Panc1 (cell line): ENCODE measurements around the gene OAS1. TPM values are rescaled to one million over a fixed set of nuclear protein-coding genes. Genes with fewer than 3 reads are reported as not detected.

Source experiments
- ATAC-seq: fragments of 200-7000 bp; cut with Tn5 transposase; 2 replicates; pipeline ENCODE4 v1.9.1; 2020; ENCODE audit warnings: mild to moderate bottlenecking, moderate library complexity
- BruUV-seq: library from RNA; stranded (reverse); fragments of 400-500 nt; replicated peaks from 2 replicates; lab custom pipeline; 2021; lab: Mats Ljungman, UMichigan
- CTCF ChIA-PET: fragments of 300-600 bp; sonication (Branson Sonifier 250); formaldehyde crosslinking; loops from one replicate; lab custom pipeline; 2022; ENCODE audit warnings: antibody characterized with exemption; lab: Charles Lee
- POLR2A ChIA-PET: fragments of 300-600 bp; sonication (Branson Sonifier 250); formaldehyde crosslinking; loops from one replicate; lab custom pipeline; 2022; ENCODE audit warnings: antibody characterized with exemption; lab: Charles Lee
- DNase-seq: peaks from one replicate; pipeline ENCODE4 v3.0.0-alpha.2; 2010; ENCODE audit warnings: low read depth, low spot score
- H3K27ac ChIP-seq: 2 replicates; pipeline ENCODE4 v1.5.1; 2011; ENCODE audit warnings: mild to moderate bottlenecking, low read length, inconsistent platforms
- H3K27me3 ChIP-seq: fragments of 200-500 bp; sonication (Bioruptor generic); 2 replicates; pipeline ENCODE4 v1.6.0; 2014; ENCODE audit warnings: low read length, inconsistent platforms; ENCODE audit not compliant: control insufficient read depth, insufficient read depth
- H3K36me3 ChIP-seq: fragments of 200-500 bp; sonication (Bioruptor generic); 2 replicates; pipeline ENCODE4 v1.5.1; 2014; ENCODE audit warnings: inconsistent platforms, mild to moderate bottlenecking, low read length, moderate library complexity; ENCODE audit not compliant: control insufficient read depth, insufficient read depth
- H3K4me1 ChIP-seq: 2 replicates; pipeline ENCODE4 v1.5.1; 2011; ENCODE audit warnings: inconsistent platforms, mild to moderate bottlenecking, low read length, moderate library complexity; ENCODE audit not compliant: control insufficient read depth, insufficient read depth
- H3K4me3 ChIP-seq, 2 experiments: 2 replicates each; pipeline ENCODE4 v1.5.1; 2011 to 2012; ENCODE audit warnings: low read depth in 2 of 2, low read length in 2 of 2, mild to moderate bottlenecking in 2 of 2, inconsistent platforms in 1 of 2, moderate library complexity in 1 of 2
- H3K9me3 ChIP-seq: fragments of 200-500 bp; sonication (Bioruptor generic); 2 replicates; pipeline ENCODE4 v1.5.1; 2014; ENCODE audit warnings: low read depth, mild to moderate bottlenecking, inconsistent platforms, low read length, moderate library complexity; ENCODE audit not compliant: control insufficient read depth, insufficient read depth
- CTCF ChIP-seq: fragments of 450-650 bp; IDR thresholded peaks from 2 replicates; pipeline ENCODE4 v1.5.1; 2017; ENCODE audit warnings: mild to moderate bottlenecking
- POLR2AphosphoS5 ChIP-seq: IDR thresholded peaks from 2 replicates; pipeline ENCODE4 v1.6.1; 2012; ENCODE audit warnings: mild to moderate bottlenecking, low read depth, low read length, moderate library complexity
- SIN3A ChIP-seq: IDR thresholded peaks from 2 replicates; pipeline ENCODE4 v1.6.1; 2012; ENCODE audit warnings: low read depth, mild to moderate bottlenecking, low read length, moderate library complexity, borderline replicate concordance; ENCODE audit not compliant: insufficient read depth
- TCF7L2 ChIP-seq: IDR thresholded peaks from 2 replicates; pipeline ENCODE4 v1.6.1; 2011; ENCODE audit warnings: mild to moderate bottlenecking, low read depth, low read length, inconsistent platforms
- in situ Hi-C: cut with HindIII; loops from 2 replicates; pipeline ENCODE4 v1.10.0; 2016; ENCODE audit warnings: low sequenced_read_pairs, low pct_unique_long_range_greater_than_20kb
- intact Hi-C: fragments of 100-400 bp; cut with micrococcal nuclease; formaldehyde crosslinking; loops from one replicate; pipeline ENCODE4 v1.10.0; 2022; ENCODE audit not compliant: unreplicated experiment
- total RNA-seq: library from RNA; stranded (reverse); gene quantifications from one replicate; pipeline ENCODE4 v1.2.1, GENCODE V29; 2021; ENCODE audit not compliant: unreplicated experiment
- TF ChIP-seq, protein P1 (sequence below), 2 experiments: IDR thresholded peaks; 2 replicates each; pipeline ENCODE4 v1.6.1; 2011 to 2012; ENCODE audit warnings: low read depth in 2 of 2, control low read depth in 1 of 2, low read length in 1 of 2, mild to moderate bottlenecking in 1 of 2, moderate library complexity in 1 of 2; ENCODE audit not compliant: insufficient read depth in 1 of 2

The OAS1 gene
- total RNA-seq, 1 experiment from 2014 or later, result 4.5 TPM

GRCh38 chr12:112929715-112930114 lies 23.0 kb downstream of the OAS1 start:
- H3K4me3 ChIP-seq, result no peak overlapping the region
- H3K9me3 ChIP-seq, result no peaks in the 10 kb centered on the region
- H3K4me1 ChIP-seq, result 0 out of 2 replicates have a peak, but pooled peaks cover 4% of the 10 kb centered on the region
- in situ Hi-C loops, result no loop called here
- no peaks in the 10 kb centered on the region; the same call in 1 of the 2 replicates for H3K27me3 ChIP-seq
- DNase-seq (no peak), ATAC-seq (no peak)
- CTCF ChIA-PET, result no interaction called here
- H3K36me3 ChIP-seq, result no peaks in the 10 kb centered on the region
- H3K27ac ChIP-seq, result no peak overlapping the region
- no TSS peak for BruUV-seq
- TF ChIP-seq CTCF, result no peak
- no peak for TF ChIP-seq TCF7L2
- no peak for TF ChIP-seq POLR2AphosphoS5
- TF ChIP-seq, protein P1, sequence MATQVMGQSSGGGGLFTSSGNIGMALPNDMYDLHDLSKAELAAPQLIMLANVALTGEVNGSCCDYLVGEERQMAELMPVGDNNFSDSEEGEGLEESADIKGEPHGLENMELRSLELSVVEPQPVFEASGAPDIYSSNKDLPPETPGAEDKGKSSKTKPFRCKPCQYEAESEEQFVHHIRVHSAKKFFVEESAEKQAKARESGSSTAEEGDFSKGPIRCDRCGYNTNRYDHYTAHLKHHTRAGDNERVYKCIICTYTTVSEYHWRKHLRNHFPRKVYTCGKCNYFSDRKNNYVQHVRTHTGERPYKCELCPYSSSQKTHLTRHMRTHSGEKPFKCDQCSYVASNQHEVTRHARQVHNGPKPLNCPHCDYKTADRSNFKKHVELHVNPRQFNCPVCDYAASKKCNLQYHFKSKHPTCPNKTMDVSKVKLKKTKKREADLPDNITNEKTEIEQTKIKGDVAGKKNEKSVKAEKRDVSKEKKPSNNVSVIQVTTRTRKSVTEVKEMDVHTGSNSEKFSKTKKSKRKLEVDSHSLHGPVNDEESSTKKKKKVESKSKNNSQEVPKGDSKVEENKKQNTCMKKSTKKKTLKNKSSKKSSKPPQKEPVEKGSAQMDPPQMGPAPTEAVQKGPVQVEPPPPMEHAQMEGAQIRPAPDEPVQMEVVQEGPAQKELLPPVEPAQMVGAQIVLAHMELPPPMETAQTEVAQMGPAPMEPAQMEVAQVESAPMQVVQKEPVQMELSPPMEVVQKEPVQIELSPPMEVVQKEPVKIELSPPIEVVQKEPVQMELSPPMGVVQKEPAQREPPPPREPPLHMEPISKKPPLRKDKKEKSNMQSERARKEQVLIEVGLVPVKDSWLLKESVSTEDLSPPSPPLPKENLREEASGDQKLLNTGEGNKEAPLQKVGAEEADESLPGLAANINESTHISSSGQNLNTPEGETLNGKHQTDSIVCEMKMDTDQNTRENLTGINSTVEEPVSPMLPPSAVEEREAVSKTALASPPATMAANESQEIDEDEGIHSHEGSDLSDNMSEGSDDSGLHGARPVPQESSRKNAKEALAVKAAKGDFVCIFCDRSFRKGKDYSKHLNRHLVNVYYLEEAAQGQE (IDR thresholded peaks at IDR 0.05; ENCODE audit: insufficient read depth in 1 of 2, low read depth in 2 of 2, low read length in 1 of 2), result no peak
- TF ChIP-seq SIN3A, result no peak
- POLR2A ChIA-PET, result no interaction called here
- intact Hi-C loops, result no loop called here

DNA sequence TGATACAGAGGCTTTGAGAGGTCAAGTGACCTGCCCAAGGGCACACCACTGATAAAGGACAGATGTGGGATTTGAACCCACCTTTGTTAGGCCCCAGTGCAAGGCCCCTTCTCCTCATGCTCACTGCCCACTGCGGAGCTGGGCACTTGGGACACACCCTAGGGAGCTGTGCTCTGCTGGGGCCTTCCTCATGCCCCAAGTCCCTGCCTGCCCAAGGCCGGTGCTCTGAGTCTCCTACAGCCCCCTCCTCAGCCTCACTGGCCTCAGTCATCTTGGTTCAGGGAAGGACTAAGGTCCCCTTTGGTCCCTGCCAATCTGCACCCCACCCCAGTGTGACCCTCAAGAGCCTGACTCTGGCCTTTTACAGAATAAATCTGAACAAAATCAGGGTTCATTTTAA lies 23.6 kb downstream of the OAS1 start:
- no peaks in the 10 kb centered on the region for H3K9me3 ChIP-seq
- ChIA-PET CTCF (no interaction called here), POLR2A (no interaction called here)
- H3K27me3 ChIP-seq, result no peaks in the 10 kb centered on the region
- no TSS peak for BruUV-seq
- in situ Hi-C loops, result no loop called here
- no peak overlapping the region for H3K27ac ChIP-seq
- H3K4me1 ChIP-seq, result 0 out of 2 replicates have a peak, but pooled peaks cover 4% of the 10 kb centered on the region
- intact Hi-C loops, result no loop called here
- TF ChIP-seq CTCF, result no peak
- DNase-seq (no peak), ATAC-seq (no peak)
- H3K36me3 ChIP-seq, result no peaks in the 10 kb centered on the region
- H3K4me3 ChIP-seq, result no peak overlapping the region
